Hepatocyte (in vitro differentiated cells): ENCODE results near the gene SPSB1.

ENCODE experiments used
- EZH2phosphoT487 ChIP-seq: fragments of 200-600 bp; sonication (generic); IDR thresholded peaks from one replicate; pipeline ENCODE4 v1.6.1; 2018; ENCODE audit warnings: antibody characterized with exemption, mild to moderate bottlenecking, low read depth, moderate library complexity; ENCODE audit not compliant: unreplicated experiment, severe bottlenecking
- TF ChIP-seq, protein P1 (sequence below): fragments of 200-600 bp; sonication (generic); IDR thresholded peaks from 2 replicates; pipeline ENCODE4 v1.5.1; 2016; ENCODE audit warnings: antibody characterized with exemption, mild to moderate bottlenecking; ENCODE audit not compliant: poor library complexity

DNA sequence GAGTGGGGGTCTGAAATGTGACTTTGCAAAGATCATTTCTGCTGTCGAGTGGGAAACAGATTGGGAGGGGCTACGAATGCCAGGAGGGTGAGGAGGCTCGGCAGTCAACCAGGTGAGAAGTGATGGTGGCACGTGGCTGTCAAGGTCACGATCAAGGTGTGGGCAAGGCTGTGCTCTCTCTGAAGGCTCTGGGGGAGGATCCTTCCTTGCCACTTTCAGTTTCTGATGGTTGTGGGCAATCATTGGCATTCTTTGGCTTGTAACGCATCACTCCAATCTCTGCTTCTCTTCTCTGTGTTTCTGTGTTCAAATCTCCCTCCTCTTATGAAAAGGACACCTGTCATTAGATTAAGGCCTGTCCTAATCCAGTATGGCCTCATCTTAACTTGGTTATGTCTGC is 6.1 kb upstream of the SPSB1 start:
- TF ChIP-seq, protein P1, sequence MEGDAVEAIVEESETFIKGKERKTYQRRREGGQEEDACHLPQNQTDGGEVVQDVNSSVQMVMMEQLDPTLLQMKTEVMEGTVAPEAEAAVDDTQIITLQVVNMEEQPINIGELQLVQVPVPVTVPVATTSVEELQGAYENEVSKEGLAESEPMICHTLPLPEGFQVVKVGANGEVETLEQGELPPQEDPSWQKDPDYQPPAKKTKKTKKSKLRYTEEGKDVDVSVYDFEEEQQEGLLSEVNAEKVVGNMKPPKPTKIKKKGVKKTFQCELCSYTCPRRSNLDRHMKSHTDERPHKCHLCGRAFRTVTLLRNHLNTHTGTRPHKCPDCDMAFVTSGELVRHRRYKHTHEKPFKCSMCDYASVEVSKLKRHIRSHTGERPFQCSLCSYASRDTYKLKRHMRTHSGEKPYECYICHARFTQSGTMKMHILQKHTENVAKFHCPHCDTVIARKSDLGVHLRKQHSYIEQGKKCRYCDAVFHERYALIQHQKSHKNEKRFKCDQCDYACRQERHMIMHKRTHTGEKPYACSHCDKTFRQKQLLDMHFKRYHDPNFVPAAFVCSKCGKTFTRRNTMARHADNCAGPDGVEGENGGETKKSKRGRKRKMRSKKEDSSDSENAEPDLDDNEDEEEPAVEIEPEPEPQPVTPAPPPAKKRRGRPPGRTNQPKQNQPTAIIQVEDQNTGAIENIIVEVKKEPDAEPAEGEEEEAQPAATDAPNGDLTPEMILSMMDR, result no peak
- TF ChIP-seq EZH2phosphoT487, result no peak
